ENCODE measurements around the gene SLC22A8. TPM values are rescaled to one million over a fixed set of nuclear protein-coding genes. Genes with fewer than 3 reads are reported as not detected.

The SLC22A8 gene
- total RNA-seq, 1 experiment from 2014 or later, result not detected

DNA sequence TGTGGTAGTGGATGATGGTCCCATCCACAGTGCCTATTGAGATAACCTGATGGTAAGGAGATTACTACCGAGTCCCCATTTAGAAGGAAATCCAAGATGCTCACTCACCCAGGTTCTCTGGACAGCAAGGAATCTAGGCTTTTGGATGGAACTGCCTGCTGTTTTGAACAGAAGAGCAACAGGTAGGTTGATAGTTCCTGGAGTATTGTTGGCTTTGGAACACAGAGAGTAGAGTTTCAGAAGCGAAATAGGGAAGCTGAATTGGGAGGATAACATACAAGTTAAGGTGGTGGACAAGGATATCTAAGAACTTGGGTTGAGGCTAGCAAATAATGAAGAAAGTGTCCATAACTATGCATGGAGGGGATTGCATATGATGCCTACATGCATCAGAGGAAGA is 58.5 kb downstream of the SLC22A8 start:
- H3K4me1 ChIP-seq (ENCODE audit: control insufficient read depth, insufficient read depth, low read length), result no peaks in the 10 kb centered on the region
- no TSS peak for BruUV-seq (replicated peaks)
- no peaks in the 10 kb centered on the region for H3K27me3 ChIP-seq (ENCODE audit: control insufficient read depth, insufficient read depth, low read length)
- CTCF ChIA-PET, result no interaction called here
- no peaks in the 10 kb centered on the region for H3K36me3 ChIP-seq (ENCODE audit: control insufficient read depth, insufficient read depth, low read length)
- intact Hi-C loops (cut with micrococcal nuclease; ENCODE audit: unreplicated experiment), result no loop called here
- H3K9me3 ChIP-seq (ENCODE audit: control insufficient read depth, insufficient read depth, low read depth, low read length), result no peaks in the 10 kb centered on the region
- DNase-seq (ENCODE audit: low read depth, low spot score), result no peak
- POLR2A ChIA-PET, result no interaction called here
- H3K4me3 ChIP-seq (ENCODE audit: low read depth in 2 of 2, low read length in 2 of 2), result no peak overlapping the region
- TF ChIP-seq POLR2AphosphoS5 (IDR thresholded peaks at IDR 0.05; ENCODE audit: low read depth, low read length), result no peak
- TF ChIP-seq SIN3A (IDR thresholded peaks at IDR 0.05; ENCODE audit: borderline replicate concordance, insufficient read depth, low read depth, low read length), result no peak
- TF ChIP-seq, protein P1, sequence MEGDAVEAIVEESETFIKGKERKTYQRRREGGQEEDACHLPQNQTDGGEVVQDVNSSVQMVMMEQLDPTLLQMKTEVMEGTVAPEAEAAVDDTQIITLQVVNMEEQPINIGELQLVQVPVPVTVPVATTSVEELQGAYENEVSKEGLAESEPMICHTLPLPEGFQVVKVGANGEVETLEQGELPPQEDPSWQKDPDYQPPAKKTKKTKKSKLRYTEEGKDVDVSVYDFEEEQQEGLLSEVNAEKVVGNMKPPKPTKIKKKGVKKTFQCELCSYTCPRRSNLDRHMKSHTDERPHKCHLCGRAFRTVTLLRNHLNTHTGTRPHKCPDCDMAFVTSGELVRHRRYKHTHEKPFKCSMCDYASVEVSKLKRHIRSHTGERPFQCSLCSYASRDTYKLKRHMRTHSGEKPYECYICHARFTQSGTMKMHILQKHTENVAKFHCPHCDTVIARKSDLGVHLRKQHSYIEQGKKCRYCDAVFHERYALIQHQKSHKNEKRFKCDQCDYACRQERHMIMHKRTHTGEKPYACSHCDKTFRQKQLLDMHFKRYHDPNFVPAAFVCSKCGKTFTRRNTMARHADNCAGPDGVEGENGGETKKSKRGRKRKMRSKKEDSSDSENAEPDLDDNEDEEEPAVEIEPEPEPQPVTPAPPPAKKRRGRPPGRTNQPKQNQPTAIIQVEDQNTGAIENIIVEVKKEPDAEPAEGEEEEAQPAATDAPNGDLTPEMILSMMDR (IDR thresholded peaks at IDR 0.05), result no peak
- TF ChIP-seq, protein P2, sequence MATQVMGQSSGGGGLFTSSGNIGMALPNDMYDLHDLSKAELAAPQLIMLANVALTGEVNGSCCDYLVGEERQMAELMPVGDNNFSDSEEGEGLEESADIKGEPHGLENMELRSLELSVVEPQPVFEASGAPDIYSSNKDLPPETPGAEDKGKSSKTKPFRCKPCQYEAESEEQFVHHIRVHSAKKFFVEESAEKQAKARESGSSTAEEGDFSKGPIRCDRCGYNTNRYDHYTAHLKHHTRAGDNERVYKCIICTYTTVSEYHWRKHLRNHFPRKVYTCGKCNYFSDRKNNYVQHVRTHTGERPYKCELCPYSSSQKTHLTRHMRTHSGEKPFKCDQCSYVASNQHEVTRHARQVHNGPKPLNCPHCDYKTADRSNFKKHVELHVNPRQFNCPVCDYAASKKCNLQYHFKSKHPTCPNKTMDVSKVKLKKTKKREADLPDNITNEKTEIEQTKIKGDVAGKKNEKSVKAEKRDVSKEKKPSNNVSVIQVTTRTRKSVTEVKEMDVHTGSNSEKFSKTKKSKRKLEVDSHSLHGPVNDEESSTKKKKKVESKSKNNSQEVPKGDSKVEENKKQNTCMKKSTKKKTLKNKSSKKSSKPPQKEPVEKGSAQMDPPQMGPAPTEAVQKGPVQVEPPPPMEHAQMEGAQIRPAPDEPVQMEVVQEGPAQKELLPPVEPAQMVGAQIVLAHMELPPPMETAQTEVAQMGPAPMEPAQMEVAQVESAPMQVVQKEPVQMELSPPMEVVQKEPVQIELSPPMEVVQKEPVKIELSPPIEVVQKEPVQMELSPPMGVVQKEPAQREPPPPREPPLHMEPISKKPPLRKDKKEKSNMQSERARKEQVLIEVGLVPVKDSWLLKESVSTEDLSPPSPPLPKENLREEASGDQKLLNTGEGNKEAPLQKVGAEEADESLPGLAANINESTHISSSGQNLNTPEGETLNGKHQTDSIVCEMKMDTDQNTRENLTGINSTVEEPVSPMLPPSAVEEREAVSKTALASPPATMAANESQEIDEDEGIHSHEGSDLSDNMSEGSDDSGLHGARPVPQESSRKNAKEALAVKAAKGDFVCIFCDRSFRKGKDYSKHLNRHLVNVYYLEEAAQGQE (IDR thresholded peaks at IDR 0.05; ENCODE audit: insufficient read depth in 1 of 2, low read depth in 2 of 2, low read length in 1 of 2), result no peak
- H3K27ac ChIP-seq (ENCODE audit: low read length), result no peak overlapping the region
- ATAC-seq, result no peak
- in situ Hi-C loops (cut with HindIII; ENCODE audit: low pct_unique_long_range_greater_than_20kb, low sequenced_read_pairs), result no loop called here

DNA sequence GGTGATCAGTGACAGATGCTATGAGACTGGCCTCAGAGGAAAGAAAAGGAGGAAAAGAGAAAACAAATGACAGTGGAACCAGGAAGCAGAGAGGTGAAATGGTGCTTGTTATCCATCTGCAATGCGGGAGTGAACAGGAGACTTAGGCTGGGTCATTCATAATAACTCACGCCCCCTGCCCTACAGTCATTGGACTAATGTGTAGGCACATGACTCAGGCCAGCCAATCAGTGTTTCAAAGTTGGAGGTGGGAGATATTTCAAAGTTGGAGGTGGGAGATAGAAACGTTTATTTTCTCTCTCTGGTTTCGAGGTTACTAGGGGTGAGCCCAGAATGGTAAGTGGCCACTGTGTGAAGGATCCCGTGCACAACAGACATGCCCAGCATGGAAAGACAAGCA is 61.2 kb downstream of the SLC22A8 start:
- Histone ChIP-seq H3K36me3 (ENCODE audit: control insufficient read depth, insufficient read depth, low read length) (no peaks in the 10 kb centered on the region), H3K4me1 (ENCODE audit: control insufficient read depth, insufficient read depth, low read length) (no peaks in the 10 kb centered on the region), H3K9me3 (ENCODE audit: control insufficient read depth, insufficient read depth, low read depth, low read length) (no peaks in the 10 kb centered on the region), H3K27me3 (ENCODE audit: control insufficient read depth, insufficient read depth, low read length) (no peaks in the 10 kb centered on the region), H3K27ac (ENCODE audit: low read length) (no peak overlapping the region), H3K4me3 (ENCODE audit: low read depth in 2 of 2, low read length in 2 of 2) (no peak overlapping the region)
- TF ChIP-seq, protein P2 (IDR thresholded peaks at IDR 0.05; ENCODE audit: insufficient read depth in 1 of 2, low read depth in 2 of 2, low read length in 1 of 2), result no peak
- TF ChIP-seq TCF7L2 (IDR thresholded peaks at IDR 0.05; ENCODE audit: low read depth, low read length) (no peak), POLR2AphosphoS5 (IDR thresholded peaks at IDR 0.05; ENCODE audit: low read depth, low read length) (no peak), SIN3A (IDR thresholded peaks at IDR 0.05; ENCODE audit: borderline replicate concordance, insufficient read depth, low read depth, low read length) (no peak)
- TF ChIP-seq, protein P1 (IDR thresholded peaks at IDR 0.05), result no peak
- in situ Hi-C loops (cut with HindIII; ENCODE audit: low pct_unique_long_range_greater_than_20kb, low sequenced_read_pairs), result no loop called here
- ChIA-PET CTCF (no interaction called here), POLR2A (no interaction called here)
- intact Hi-C loops (cut with micrococcal nuclease; ENCODE audit: unreplicated experiment), result no loop called here
- no TSS peak for BruUV-seq (replicated peaks)
- DNase-seq (ENCODE audit: low read depth, low spot score) (no peak), ATAC-seq (no peak)

Measured in Panc1 (cell line).